Panc1 (cell line): ENCODE results near the gene GPR173. TPM values are rescaled to one million over a fixed set of nuclear protein-coding genes. Genes with fewer than 3 reads are reported as not detected.

ENCODE experiments used
- ATAC-seq: fragments of 200-7000 bp; cut with Tn5 transposase; 2 replicates; pipeline ENCODE4 v1.9.1; 2020; ENCODE audit warnings: mild to moderate bottlenecking, moderate library complexity
- BruUV-seq: library from RNA; stranded (reverse); fragments of 400-500 nt; replicated peaks from 2 replicates; lab custom pipeline; 2021; lab: Mats Ljungman, UMichigan
- CTCF ChIA-PET: fragments of 300-600 bp; sonication (Branson Sonifier 250); formaldehyde crosslinking; loops from one replicate; lab custom pipeline; 2022; ENCODE audit warnings: antibody characterized with exemption; lab: Charles Lee
- POLR2A ChIA-PET: fragments of 300-600 bp; sonication (Branson Sonifier 250); formaldehyde crosslinking; loops from one replicate; lab custom pipeline; 2022; ENCODE audit warnings: antibody characterized with exemption; lab: Charles Lee
- DNase-seq: peaks from one replicate; pipeline ENCODE4 v3.0.0-alpha.2; 2010; ENCODE audit warnings: low read depth, low spot score
- H3K27ac ChIP-seq: 2 replicates; pipeline ENCODE4 v1.5.1; 2011; ENCODE audit warnings: mild to moderate bottlenecking, low read length, inconsistent platforms
- H3K27me3 ChIP-seq: fragments of 200-500 bp; sonication (Bioruptor generic); 2 replicates; pipeline ENCODE4 v1.6.0; 2014; ENCODE audit warnings: low read length, inconsistent platforms; ENCODE audit not compliant: control insufficient read depth, insufficient read depth
- H3K36me3 ChIP-seq: fragments of 200-500 bp; sonication (Bioruptor generic); 2 replicates; pipeline ENCODE4 v1.5.1; 2014; ENCODE audit warnings: inconsistent platforms, mild to moderate bottlenecking, low read length, moderate library complexity; ENCODE audit not compliant: control insufficient read depth, insufficient read depth
- H3K4me1 ChIP-seq: 2 replicates; pipeline ENCODE4 v1.5.1; 2011; ENCODE audit warnings: inconsistent platforms, mild to moderate bottlenecking, low read length, moderate library complexity; ENCODE audit not compliant: control insufficient read depth, insufficient read depth
- H3K4me3 ChIP-seq, 2 experiments: 2 replicates each; pipeline ENCODE4 v1.5.1; 2011 to 2012; ENCODE audit warnings: low read depth in 2 of 2, low read length in 2 of 2, mild to moderate bottlenecking in 2 of 2, inconsistent platforms in 1 of 2, moderate library complexity in 1 of 2
- H3K9me3 ChIP-seq: fragments of 200-500 bp; sonication (Bioruptor generic); 2 replicates; pipeline ENCODE4 v1.5.1; 2014; ENCODE audit warnings: low read depth, mild to moderate bottlenecking, inconsistent platforms, low read length, moderate library complexity; ENCODE audit not compliant: control insufficient read depth, insufficient read depth
- POLR2AphosphoS5 ChIP-seq: IDR thresholded peaks from 2 replicates; pipeline ENCODE4 v1.6.1; 2012; ENCODE audit warnings: mild to moderate bottlenecking, low read depth, low read length, moderate library complexity
- SIN3A ChIP-seq: IDR thresholded peaks from 2 replicates; pipeline ENCODE4 v1.6.1; 2012; ENCODE audit warnings: low read depth, mild to moderate bottlenecking, low read length, moderate library complexity, borderline replicate concordance; ENCODE audit not compliant: insufficient read depth
- TCF7L2 ChIP-seq: IDR thresholded peaks from 2 replicates; pipeline ENCODE4 v1.6.1; 2011; ENCODE audit warnings: mild to moderate bottlenecking, low read depth, low read length, inconsistent platforms
- in situ Hi-C: cut with HindIII; loops from 2 replicates; pipeline ENCODE4 v1.10.0; 2016; ENCODE audit warnings: low sequenced_read_pairs, low pct_unique_long_range_greater_than_20kb
- intact Hi-C: fragments of 100-400 bp; cut with micrococcal nuclease; formaldehyde crosslinking; loops from one replicate; pipeline ENCODE4 v1.10.0; 2022; ENCODE audit not compliant: unreplicated experiment
- total RNA-seq: library from RNA; stranded (reverse); gene quantifications from one replicate; pipeline ENCODE4 v1.2.1, GENCODE V29; 2021; ENCODE audit not compliant: unreplicated experiment
- TF ChIP-seq, protein P1 (sequence below): fragments of 450-650 bp; IDR thresholded peaks from 2 replicates; pipeline ENCODE4 v1.5.1; 2017; ENCODE audit warnings: mild to moderate bottlenecking
- TF ChIP-seq, protein P2 (sequence below), 2 experiments: IDR thresholded peaks; 2 replicates each; pipeline ENCODE4 v1.6.1; 2011 to 2012; ENCODE audit warnings: low read depth in 2 of 2, control low read depth in 1 of 2, low read length in 1 of 2, mild to moderate bottlenecking in 1 of 2, moderate library complexity in 1 of 2; ENCODE audit not compliant: insufficient read depth in 1 of 2

The GPR173 gene
- total RNA-seq, 1 experiment from 2014 or later = 0.13 TPM

DNA sequence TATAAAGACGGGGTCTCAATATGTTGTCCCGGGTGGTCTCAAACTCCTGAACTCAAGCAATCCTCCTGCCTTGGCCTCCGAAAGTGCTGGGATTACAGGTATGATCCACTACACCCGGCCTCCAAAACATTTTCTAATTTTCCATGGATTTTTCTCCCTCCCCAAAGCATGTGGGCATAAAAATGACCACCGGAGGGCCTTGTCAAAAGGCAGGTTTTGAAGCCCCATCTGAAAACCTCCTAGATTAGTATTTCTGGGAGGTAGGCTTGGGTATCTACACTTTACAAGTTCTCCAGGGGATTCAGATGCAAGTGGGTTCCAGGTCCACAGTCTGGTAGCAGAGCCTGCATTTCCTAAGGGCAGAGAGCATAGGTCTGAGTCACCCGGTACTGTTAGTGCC, 1.4 kb upstream of the GPR173 start:
- H3K9me3 ChIP-seq = no peaks in the 10 kb centered on the region
- intact Hi-C loops = no loop called here
- H3K4me1 ChIP-seq = no peaks in the 10 kb centered on the region
- CTCF ChIA-PET = no interaction called here
- POLR2A ChIA-PET = no interaction called here
- TF ChIP-seq, protein P1, sequence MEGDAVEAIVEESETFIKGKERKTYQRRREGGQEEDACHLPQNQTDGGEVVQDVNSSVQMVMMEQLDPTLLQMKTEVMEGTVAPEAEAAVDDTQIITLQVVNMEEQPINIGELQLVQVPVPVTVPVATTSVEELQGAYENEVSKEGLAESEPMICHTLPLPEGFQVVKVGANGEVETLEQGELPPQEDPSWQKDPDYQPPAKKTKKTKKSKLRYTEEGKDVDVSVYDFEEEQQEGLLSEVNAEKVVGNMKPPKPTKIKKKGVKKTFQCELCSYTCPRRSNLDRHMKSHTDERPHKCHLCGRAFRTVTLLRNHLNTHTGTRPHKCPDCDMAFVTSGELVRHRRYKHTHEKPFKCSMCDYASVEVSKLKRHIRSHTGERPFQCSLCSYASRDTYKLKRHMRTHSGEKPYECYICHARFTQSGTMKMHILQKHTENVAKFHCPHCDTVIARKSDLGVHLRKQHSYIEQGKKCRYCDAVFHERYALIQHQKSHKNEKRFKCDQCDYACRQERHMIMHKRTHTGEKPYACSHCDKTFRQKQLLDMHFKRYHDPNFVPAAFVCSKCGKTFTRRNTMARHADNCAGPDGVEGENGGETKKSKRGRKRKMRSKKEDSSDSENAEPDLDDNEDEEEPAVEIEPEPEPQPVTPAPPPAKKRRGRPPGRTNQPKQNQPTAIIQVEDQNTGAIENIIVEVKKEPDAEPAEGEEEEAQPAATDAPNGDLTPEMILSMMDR = peak; percentile 54
- TF ChIP-seq SIN3A = no peak
- H3K4me3 ChIP-seq = no peak overlapping the region
- no peaks in the 10 kb centered on the region; the same call in none of the 2 replicates for H3K27me3 ChIP-seq
- no peak for ATAC-seq
- BruUV-seq = no TSS peak
- no peaks in the 10 kb centered on the region; the same call in 1 of the 2 replicates for H3K36me3 ChIP-seq
- DNase-seq = no peak
- in situ Hi-C loops = no loop called here
- no peak overlapping the region for H3K27ac ChIP-seq

DNA sequence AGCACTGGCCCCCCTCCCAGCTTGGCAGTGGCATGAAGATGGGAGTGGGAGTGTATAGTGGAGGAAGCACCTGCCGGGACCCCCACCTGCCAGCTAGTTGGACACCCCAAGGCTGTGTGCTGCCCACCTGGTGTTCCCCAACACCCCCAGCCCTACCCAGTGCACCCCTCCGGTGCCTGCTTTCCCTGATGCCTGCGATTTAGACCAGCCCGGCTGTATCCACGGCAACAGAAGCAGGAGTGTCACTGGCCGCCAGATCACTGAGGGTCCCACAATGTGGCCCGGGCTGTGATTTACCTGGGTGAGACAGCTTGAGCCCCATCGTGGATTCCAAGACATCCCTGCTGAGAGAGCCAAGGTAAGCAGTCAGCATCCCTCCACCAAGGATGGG, 533 bp downstream of the GPR173 start:
- Histone ChIP-seq H3K9me3 (no peaks in the 10 kb centered on the region), H3K4me1 (no peaks in the 10 kb centered on the region), H3K4me3 (peak overlapping the region in 1 of 2 experiments; percentile 27; a peak in 1 of 4 replicates), H3K36me3 (no peaks in the 10 kb centered on the region; the same call in 1 of the 2 replicates), H3K27me3 (no peaks in the 10 kb centered on the region), H3K27ac (no peak overlapping the region)
- CTCF ChIA-PET = no interaction called here
- DNase-seq = no peak
- no peak for ATAC-seq
- TF ChIP-seq, protein P1 = no peak
- POLR2A ChIA-PET = no interaction called here
- intact Hi-C loops = no loop called here
- in situ Hi-C loops = no loop called here
- no TSS peak for BruUV-seq

DNA sequence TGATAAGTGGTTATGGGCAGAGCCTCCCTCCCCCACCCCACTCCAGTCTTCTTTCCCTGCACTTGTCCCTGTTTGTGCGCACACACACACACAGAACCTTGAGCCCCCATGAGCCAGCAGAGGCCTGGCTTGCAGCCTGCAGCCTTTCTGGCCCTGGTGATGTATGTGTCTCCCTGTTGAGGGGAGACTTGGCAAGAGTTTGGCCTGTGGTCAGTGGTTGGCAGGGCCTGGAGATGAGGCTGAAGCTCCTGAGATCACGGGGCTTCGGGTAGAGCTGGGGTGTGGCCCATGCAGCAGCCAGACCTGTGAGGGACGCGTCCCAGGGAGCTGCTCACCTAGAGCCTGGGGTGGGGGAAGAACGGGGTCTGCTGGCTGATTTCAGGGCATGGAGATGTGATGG, 2.3 kb downstream of the GPR173 start:
- DNase-seq (no peak), ATAC-seq (no peak)
- ChIA-PET CTCF (no interaction called here), POLR2A (no interaction called here)
- H3K27ac ChIP-seq = no peak overlapping the region
- no peaks in the 10 kb centered on the region for H3K4me1 ChIP-seq
- no peaks in the 10 kb centered on the region for H3K27me3 ChIP-seq
- in situ Hi-C loops (no loop called here), intact Hi-C loops (no loop called here)
- H3K9me3 ChIP-seq = no peaks in the 10 kb centered on the region
- no TSS peak for BruUV-seq
- H3K36me3 ChIP-seq = no peaks in the 10 kb centered on the region; the same call in 1 of the 2 replicates
- TF ChIP-seq, protein P2, sequence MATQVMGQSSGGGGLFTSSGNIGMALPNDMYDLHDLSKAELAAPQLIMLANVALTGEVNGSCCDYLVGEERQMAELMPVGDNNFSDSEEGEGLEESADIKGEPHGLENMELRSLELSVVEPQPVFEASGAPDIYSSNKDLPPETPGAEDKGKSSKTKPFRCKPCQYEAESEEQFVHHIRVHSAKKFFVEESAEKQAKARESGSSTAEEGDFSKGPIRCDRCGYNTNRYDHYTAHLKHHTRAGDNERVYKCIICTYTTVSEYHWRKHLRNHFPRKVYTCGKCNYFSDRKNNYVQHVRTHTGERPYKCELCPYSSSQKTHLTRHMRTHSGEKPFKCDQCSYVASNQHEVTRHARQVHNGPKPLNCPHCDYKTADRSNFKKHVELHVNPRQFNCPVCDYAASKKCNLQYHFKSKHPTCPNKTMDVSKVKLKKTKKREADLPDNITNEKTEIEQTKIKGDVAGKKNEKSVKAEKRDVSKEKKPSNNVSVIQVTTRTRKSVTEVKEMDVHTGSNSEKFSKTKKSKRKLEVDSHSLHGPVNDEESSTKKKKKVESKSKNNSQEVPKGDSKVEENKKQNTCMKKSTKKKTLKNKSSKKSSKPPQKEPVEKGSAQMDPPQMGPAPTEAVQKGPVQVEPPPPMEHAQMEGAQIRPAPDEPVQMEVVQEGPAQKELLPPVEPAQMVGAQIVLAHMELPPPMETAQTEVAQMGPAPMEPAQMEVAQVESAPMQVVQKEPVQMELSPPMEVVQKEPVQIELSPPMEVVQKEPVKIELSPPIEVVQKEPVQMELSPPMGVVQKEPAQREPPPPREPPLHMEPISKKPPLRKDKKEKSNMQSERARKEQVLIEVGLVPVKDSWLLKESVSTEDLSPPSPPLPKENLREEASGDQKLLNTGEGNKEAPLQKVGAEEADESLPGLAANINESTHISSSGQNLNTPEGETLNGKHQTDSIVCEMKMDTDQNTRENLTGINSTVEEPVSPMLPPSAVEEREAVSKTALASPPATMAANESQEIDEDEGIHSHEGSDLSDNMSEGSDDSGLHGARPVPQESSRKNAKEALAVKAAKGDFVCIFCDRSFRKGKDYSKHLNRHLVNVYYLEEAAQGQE (IDR thresholded peaks at IDR 0.05; ENCODE audit: insufficient read depth in 1 of 2, low read depth in 2 of 2, low read length in 1 of 2) = no peak
- TF ChIP-seq TCF7L2 (no peak), SIN3A (no peak), POLR2AphosphoS5 (no peak)
- TF ChIP-seq, protein P1 = no peak
- H3K4me3 ChIP-seq = no peak overlapping the region
